ENCODE data around the gene SHQ1.

- no peak for TF ChIP-seq POLR2AphosphoS5 (IDR thresholded peaks at IDR 0.05; ENCODE audit: borderline replicate concordance, low read depth, low read length)
- TF ChIP-seq EZH2 (IDR thresholded peaks at IDR 0.05): no peak
Observed at GRCh38 chr3:72891053-72891855, 43.0 kb upstream of the SHQ1 start.

All from SK-N-MC (cell line).